ENCODE results near the gene ZNF532.

DNA sequence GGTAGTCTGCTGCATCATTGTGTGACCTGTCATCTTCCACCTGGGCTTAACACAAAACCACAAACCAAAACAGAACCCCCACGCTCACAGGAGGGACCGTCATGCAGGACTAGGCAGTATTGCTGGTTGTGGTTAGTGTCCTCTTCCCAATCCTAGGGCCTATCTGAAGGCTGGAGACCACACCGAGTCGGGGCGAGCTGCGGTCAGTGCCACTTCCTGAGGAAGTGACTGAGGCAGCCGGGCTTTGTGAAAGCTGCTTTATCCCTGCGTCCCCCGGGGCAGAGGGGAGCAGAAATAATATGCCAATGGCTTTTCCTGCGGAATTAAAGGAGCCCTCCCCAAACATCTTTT, 22.9 kb downstream of the ZNF532 start:
- TF ChIP-seq, protein P1, sequence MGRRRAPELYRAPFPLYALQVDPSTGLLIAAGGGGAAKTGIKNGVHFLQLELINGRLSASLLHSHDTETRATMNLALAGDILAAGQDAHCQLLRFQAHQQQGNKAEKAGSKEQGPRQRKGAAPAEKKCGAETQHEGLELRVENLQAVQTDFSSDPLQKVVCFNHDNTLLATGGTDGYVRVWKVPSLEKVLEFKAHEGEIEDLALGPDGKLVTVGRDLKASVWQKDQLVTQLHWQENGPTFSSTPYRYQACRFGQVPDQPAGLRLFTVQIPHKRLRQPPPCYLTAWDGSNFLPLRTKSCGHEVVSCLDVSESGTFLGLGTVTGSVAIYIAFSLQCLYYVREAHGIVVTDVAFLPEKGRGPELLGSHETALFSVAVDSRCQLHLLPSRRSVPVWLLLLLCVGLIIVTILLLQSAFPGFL (CRISPR knock-in tag; IDR thresholded peaks at IDR 0.05), result no peak
- TF ChIP-seq PHF21A (CRISPR knock-in tag; IDR thresholded peaks at IDR 0.05), result no peak
- TF ChIP-seq, protein P2, sequence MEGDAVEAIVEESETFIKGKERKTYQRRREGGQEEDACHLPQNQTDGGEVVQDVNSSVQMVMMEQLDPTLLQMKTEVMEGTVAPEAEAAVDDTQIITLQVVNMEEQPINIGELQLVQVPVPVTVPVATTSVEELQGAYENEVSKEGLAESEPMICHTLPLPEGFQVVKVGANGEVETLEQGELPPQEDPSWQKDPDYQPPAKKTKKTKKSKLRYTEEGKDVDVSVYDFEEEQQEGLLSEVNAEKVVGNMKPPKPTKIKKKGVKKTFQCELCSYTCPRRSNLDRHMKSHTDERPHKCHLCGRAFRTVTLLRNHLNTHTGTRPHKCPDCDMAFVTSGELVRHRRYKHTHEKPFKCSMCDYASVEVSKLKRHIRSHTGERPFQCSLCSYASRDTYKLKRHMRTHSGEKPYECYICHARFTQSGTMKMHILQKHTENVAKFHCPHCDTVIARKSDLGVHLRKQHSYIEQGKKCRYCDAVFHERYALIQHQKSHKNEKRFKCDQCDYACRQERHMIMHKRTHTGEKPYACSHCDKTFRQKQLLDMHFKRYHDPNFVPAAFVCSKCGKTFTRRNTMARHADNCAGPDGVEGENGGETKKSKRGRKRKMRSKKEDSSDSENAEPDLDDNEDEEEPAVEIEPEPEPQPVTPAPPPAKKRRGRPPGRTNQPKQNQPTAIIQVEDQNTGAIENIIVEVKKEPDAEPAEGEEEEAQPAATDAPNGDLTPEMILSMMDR (CRISPR knock-in tag; IDR thresholded peaks at IDR 0.05), result no peak
- TF ChIP-seq MYNN (CRISPR knock-in tag; IDR thresholded peaks at IDR 0.05; ENCODE audit: low read depth), result no peak
- no peak for TF ChIP-seq EZH2 (conservative IDR thresholded peaks at IDR 0.05; ENCODE audit: low read depth, low read length)
